IPS-18c (cell line): Measurements from ENCODE around the gene SLC17A9.

Experiments used
- H3K4me3 ChIP-seq: 2 replicates; pipeline ENCODE4 v1.7.0; 2013; ENCODE audit warnings: low read depth, mild to moderate bottlenecking, low read length, moderate library complexity; ENCODE audit not compliant: insufficient read depth
- H3K9me3 ChIP-seq: one replicate; pipeline ENCODE4 v1.6.1; 2013; ENCODE audit warnings: mild to moderate bottlenecking, low read length, moderate library complexity; ENCODE audit not compliant: control insufficient read depth, insufficient read depth

Gene SLC17A9

DNA sequence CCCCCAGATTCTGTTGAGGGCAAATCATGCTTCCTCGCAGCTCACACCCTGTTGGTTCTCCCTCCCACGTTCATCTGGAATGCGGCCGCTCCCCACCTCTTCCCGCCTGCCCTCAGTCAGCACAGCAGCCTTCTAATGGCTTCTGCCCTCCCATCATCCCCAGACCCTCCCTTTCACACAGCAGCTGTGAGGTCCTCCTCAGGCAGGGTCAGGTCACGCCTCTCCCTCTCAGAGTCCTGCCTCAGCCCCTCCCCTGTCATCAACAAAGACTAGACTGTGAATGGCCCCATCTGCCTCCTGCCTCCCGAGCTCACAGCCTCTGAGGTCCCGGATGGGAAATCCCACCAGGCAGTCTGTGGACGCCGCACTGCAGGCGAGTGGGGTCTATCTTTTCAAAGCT, 62.2 kb downstream of the SLC17A9 start:
- Histone ChIP-seq H3K4me3 (peak overlapping the region; percentile 28; the same call in 1 of the 2 replicates), H3K9me3 (peaks cover 2% of the 10 kb centered on the region)

DNA sequence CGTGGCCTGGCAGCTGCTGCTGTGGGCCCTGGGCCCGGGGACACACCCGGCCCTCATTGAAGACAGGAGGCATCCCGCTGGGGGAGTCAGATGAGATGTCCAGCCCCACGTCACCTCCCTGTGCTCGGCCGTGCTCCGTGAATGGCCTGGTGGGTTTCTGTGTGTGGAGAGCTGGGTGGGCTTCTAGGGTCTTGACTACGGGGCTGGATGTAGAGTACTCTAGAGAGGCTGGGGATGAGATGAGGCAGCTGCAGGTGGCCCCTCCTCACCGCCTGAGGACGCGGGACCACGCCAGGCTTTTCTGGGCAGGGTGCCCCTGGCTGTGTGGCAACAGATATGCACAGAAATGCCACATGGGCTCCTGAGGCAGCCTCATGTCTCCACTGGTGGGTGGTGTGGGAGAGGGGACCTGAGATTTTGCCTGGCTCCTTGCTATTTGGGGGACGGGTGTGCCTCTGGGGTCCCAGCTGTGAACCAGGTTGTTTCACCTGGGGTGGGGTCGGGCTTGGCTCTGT, 62.7 kb downstream of the SLC17A9 start:
- H3K9me3 ChIP-seq = peaks cover 3% of the 10 kb centered on the region
- peak overlapping the region; percentile 28; the same call in 1 of the 2 replicates for H3K4me3 ChIP-seq

DNA sequence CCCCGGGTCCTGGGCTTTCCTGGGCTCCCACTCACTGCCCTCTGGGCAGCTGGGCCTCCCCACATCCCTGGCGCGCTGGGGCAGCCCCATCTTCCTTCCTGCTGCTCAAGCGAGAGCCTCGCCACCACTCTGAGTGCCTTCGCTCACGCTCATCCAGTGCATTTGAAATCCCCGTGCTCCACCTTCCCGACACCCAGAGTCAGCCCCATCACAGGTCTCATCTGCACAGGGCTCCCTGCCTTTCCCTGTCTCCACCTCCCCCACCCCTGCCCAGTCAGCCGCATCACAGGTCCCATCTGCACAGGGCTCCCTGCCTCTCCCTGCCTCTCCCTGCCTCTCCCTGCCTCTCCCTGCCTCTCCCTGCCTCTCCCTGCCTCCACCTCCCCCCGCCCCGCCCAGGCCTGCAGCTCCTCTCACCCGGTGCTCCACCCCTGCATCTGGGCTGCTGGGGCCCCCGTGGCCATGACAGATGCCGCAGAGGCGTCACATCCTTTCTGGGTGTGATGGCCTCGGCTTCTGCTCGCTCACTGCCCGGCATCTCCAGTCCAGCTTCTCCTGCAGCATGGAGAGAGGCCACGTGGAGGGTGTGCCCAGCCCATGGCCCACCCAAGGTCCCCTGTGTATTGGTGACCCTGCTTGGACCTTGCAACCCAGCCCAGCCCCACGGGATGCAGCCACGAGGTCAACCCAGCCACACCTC, 63.3 kb downstream of the SLC17A9 start:
- Histone ChIP-seq H3K9me3 (peaks cover 5% of the 10 kb centered on the region), H3K4me3 (no peak overlapping the region)

DNA sequence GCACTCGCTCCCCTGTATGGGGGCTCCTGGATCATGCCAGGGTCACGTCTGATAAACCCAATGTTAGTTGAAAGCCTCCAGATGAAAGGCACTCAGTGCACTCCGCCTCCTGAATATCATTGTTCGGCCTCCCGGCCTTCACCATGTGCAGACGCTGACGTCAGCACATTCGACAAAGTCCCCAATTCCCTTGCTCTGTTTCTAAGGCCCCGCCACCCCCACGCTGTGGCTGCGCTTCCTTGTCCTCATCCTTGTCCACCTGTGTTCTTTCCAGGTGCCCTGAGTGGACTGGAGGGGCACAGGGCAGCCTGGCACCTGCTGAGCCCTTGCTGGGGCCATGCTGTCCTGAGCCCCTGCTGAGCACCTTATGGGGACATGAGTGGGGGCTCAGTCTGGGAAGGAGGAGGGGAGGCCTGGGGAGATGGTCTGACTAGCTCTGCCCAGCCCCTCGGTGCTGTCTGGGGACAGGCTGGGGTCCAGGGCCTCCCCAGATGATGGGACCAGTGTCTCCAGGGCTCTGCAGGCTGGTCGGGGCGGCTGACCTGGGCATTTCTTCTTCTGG, 64.1 kb downstream of the SLC17A9 start:
- Histone ChIP-seq H3K9me3 (peaks cover 5% of the 10 kb centered on the region), H3K4me3 (peak overlapping the region; percentile 24; the same call in 1 of the 2 replicates)

DNA sequence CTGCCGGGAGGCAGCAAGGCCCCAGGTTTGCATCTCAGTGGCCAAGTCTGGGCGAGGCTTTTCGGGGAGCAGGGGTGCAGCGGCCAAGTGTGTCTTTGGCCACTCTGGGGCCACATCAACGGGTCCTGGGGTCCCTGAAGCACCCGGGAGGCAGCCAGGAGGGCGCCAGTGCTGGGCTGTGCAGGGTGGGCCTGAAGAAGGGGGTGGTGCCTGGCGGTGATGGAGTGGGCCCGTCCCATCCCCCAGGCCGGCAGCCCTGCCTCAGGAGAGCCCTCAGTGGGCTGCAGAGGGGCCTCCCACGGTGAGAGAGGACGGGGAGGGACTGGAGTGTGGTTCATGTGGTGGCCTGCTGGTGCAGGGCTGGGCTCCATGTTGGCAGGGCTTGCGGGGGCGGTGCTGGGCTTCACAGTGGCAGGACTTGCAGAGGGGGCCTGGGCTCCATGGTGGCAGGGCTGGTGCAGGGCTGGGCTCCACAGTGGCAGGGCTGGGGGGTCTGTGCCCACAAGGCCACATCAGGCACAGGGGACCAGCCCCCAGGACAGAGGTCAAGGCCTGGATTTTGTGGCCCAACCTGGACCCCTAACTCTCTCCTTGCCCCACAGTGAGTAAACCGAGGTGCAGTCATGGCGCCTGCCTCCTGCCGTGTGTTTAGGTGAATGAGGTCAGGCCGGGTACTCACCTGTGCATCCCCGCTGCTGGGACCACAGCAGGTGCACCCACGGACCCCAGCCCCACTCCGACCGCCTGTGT, 64.7 kb downstream of the SLC17A9 start:
- H3K4me3 ChIP-seq = no peak overlapping the region
- H3K9me3 ChIP-seq = peaks cover 5% of the 10 kb centered on the region

GRCh38 chr20:63017826-63018411, 65.4 kb downstream of the SLC17A9 start:
- Histone ChIP-seq H3K4me3 (no peak overlapping the region), H3K9me3 (peaks cover 3% of the 10 kb centered on the region)
